Ascending aorta (tissue), 2 donors: Measurements from ENCODE around the gene ATP6V1G1. TPM values are rescaled to one million over a fixed set of nuclear protein-coding genes. Genes with fewer than 3 reads are reported as not detected.

Source experiments
- DNase-seq, 2 donors: peaks; one replicate each; pipeline ENCODE4 v3.0.0-alpha.2; 2019; ENCODE audit warnings: low spot score in 2 of 2
- H3K27ac ChIP-seq, 2 donors: fragments of 200-600 bp; sonication (generic); one replicate each; pipeline ENCODE4 v1.5.1; 2016 to 2017; ENCODE audit warnings: mild to moderate bottlenecking in 1 of 2
- H3K27me3 ChIP-seq: fragments of 200-600 bp; sonication (generic); one replicate; pipeline ENCODE4 v1.5.1; 2017
- H3K36me3 ChIP-seq, 2 donors: fragments of 200-600 bp; sonication (generic); one replicate each; pipeline ENCODE4 v1.5.1; 2016
- H3K4me1 ChIP-seq, 2 donors: fragments of 200-600 bp; sonication (generic); one replicate each; pipeline ENCODE4 v1.5.1; 2016 to 2017; ENCODE audit warnings: mild to moderate bottlenecking in 1 of 2
- H3K4me3 ChIP-seq, 2 donors: fragments of 200-600 bp; sonication (generic); one replicate each; pipeline ENCODE4 v1.5.1; 2016 to 2017; ENCODE audit warnings: mild to moderate bottlenecking in 1 of 2
- H3K9me3 ChIP-seq, 2 donors: fragments of 200-600 bp; sonication (generic); one replicate each; pipeline ENCODE4 v1.5.1; 2016
- CTCF ChIP-seq, 3 experiments: fragments of 200-600 bp in 2 of 3; fragments of 450-650 bp in 1 of 3; sonication (generic) in 2 of 3; IDR thresholded peaks; one replicate each; pipeline ENCODE4 v1.5.1; 2016 to 2019; ENCODE audit warnings: antibody characterized with exemption in 3 of 3, mild to moderate bottlenecking in 1 of 3, moderate library complexity in 1 of 3
- intact Hi-C: fragments of 100-400 bp; cut with DNase I; formaldehyde crosslinking; loops from one replicate; pipeline ENCODE4 v1.15.1; 2023
- total RNA-seq: library from RNA; depleted of rRNA; stranded (reverse); fragments of >200 nt; gene quantifications from one replicate; pipeline ENCODE4 v1.1.0, GENCODE V29; 2016

ATP6V1G1 gene
- total RNA-seq, 1 donor from 2014 or later: 135 TPM

GRCh38 chr9:114583371-114584155 lies 4.0 kb upstream of the ATP6V1G1 start:
- Histone ChIP-seq H3K27me3 (no peaks in the 10 kb centered on the region), H3K9me3 (no peaks in the 10 kb centered on the region), H3K4me1 (peaks cover 0 to 4% of the 10 kb centered on the region in 2 donors), H3K36me3 (no peaks in the 10 kb centered on the region), H3K27ac (no peak overlapping the region), H3K4me3 (no peak overlapping the region)
- no peak for TF ChIP-seq CTCF (IDR thresholded peaks at IDR 0.05)
- DNase-seq: no peak
- intact Hi-C loops: loop anchor here (10.0 kb wide), 1 partner anchor 239 kb away; no protein-coding TSS in a partner anchor

GRCh38 chr9:114588210-114588609 lies 641 bp downstream of the ATP6V1G1 start:
- intact Hi-C loops: loop anchor here (5.0 to 10.0 kb wide), 2 partner anchors 191 to 243 kb away; no protein-coding TSS in a partner anchor
- Histone ChIP-seq H3K4me3 (peak overlapping the region; percentile 79 to 85), H3K27me3 (no peaks in the 10 kb centered on the region), H3K36me3 (peaks cover 6 to 7% of the 10 kb centered on the region in 2 donors), H3K9me3 (no peaks in the 10 kb centered on the region), H3K27ac (peak overlapping the region; percentile 78 to 84), H3K4me1 (peaks cover 5 to 40% of the 10 kb centered on the region in 2 donors)
- no peak for TF ChIP-seq CTCF (IDR thresholded peaks at IDR 0.05)
- DNase-seq: no peak

- Histone ChIP-seq H3K4me3 (peak overlapping the region; percentile 79 to 85), H3K4me1 (peaks cover 5 to 40% of the 10 kb centered on the region in 2 donors), H3K27me3 (no peaks in the 10 kb centered on the region), H3K27ac (no peak overlapping the region), H3K36me3 (peaks cover 12 to 13% of the 10 kb centered on the region in 2 donors), H3K9me3 (no peaks in the 10 kb centered on the region)
- no peak for TF ChIP-seq CTCF (IDR thresholded peaks at IDR 0.05)
- no peak for DNase-seq
- intact Hi-C loops: loop anchor here (5.0 to 10.0 kb wide), 2 partner anchors 192 to 244 kb away; no protein-coding TSS in a partner anchor
Measured at GRCh38 chr9:114588651-114589526, 1.3 kb downstream of the ATP6V1G1 start.

- no peak for DNase-seq
- Histone ChIP-seq H3K9me3 (no peaks in the 10 kb centered on the region), H3K27me3 (no peaks in the 10 kb centered on the region), H3K27ac (no peak overlapping the region), H3K4me3 (no peak overlapping the region), H3K4me1 (peaks cover 5 to 40% of the 10 kb centered on the region in 2 donors), H3K36me3 (peaks cover 26 to 28% of the 10 kb centered on the region in 2 donors)
- intact Hi-C loops: no loop called here
- TF ChIP-seq CTCF (IDR thresholded peaks at IDR 0.05): no peak
Measured at GRCh38 chr9:114590328-114590727, 2.8 kb downstream of the ATP6V1G1 start.

GRCh38 chr9:114591291-114591787 lies 3.8 kb downstream of the ATP6V1G1 start:
- DNase-seq: no peak
- intact Hi-C loops: no loop called here
- TF ChIP-seq CTCF (IDR thresholded peaks at IDR 0.05): no peak
- H3K27me3 ChIP-seq: no peaks in the 10 kb centered on the region
- H3K4me3 ChIP-seq: no peak overlapping the region
- H3K4me1 ChIP-seq: peaks cover 5 to 40% of the 10 kb centered on the region in 2 donors
- no peaks in the 10 kb centered on the region for H3K9me3 ChIP-seq
- no peak overlapping the region for H3K27ac ChIP-seq
- H3K36me3 ChIP-seq: peaks cover 36 to 38% of the 10 kb centered on the region in 2 donors
